Measurements from ENCODE around the gene ZFP1. TPM values are rescaled to one million over a fixed set of nuclear protein-coding genes. Genes with fewer than 3 reads are reported as not detected.

The ZFP1 gene
- polyA plus RNA-seq, 1 of the 3 experiments (the other 2 are of a cell fraction) = 3.0 TPM

GRCh38 chr16:75208242-75208825 is 60.0 kb downstream of the ZFP1 start:
- Histone ChIP-seq H3K27me3 (ENCODE audit: insufficient read depth) (no peaks in the 10 kb centered on the region), H2AFZ (ENCODE audit: low read depth) (no peak overlapping the region), H4K20me1 (ENCODE audit: insufficient read depth) (no peaks in the 10 kb centered on the region), H3K9ac (no peak overlapping the region), H3K4me2 (no peak overlapping the region), H3F3A (replicated peaks; ENCODE audit: insufficient read depth) (no peaks in the 10 kb centered on the region), H3K4me1 (ENCODE audit: control insufficient read depth in 1 of 2, insufficient read depth in 2 of 2, low read depth in 1 of 2, low read length in 1 of 2) (no peaks in the 10 kb centered on the region), H3K9me2 (no peaks in the 10 kb centered on the region), H3K27ac (ENCODE audit: low read depth in 2 of 2, low read length in 1 of 2) (no peak overlapping the region), H3K79me2 (ENCODE audit: insufficient read depth) (no peaks in the 10 kb centered on the region), H3K9me3 (no peaks in the 10 kb centered on the region), H3K36me3 (replicated peaks in 1 of 2; ENCODE audit: control insufficient read depth in 1 of 2, insufficient read depth in 2 of 2, low read length in 1 of 2) (no peaks in the 10 kb centered on the region), H3K4me3 (ENCODE audit: low read depth in 2 of 2, low read length in 1 of 2) (no peak overlapping the region)
- ChIA-PET CTCF (interaction anchor here (1.1 to 1.7 kb wide), 3 partner anchors 9 to 177 kb away, joined by 3 to 11 read pairs (median 4); no protein-coding TSS in a partner anchor), POLR2A (no interaction called here)
- WGBS (ENCODE audit: low lambda C conversion rate) = 81% methylated on average over 11 of the region's 13 CpGs
- DNase-seq = no peak
- TF ChIP-seq EZH2phosphoT487 (IDR thresholded peaks at IDR 0.05; ENCODE audit: borderline replicate concordance, low read depth) (no peak), MXI1 (IDR thresholded peaks at IDR 0.05; ENCODE audit: low read depth, low read length) (no peak), PBX3 (IDR thresholded peaks at IDR 0.05) (no peak), RAD21 (IDR thresholded peaks at IDR 0.05; ENCODE audit: low read length) (no peak), TCF12 (IDR thresholded peaks at IDR 0.05) (no peak), RCOR1 (IDR thresholded peaks at IDR 0.05; ENCODE audit: low read length) (no peak), FOSL2 (IDR thresholded peaks at IDR 0.05; ENCODE audit: borderline replicate concordance, low read depth) (no peak), TAF1 (IDR thresholded peaks at IDR 0.05; ENCODE audit: borderline replicate concordance, low read depth, low read length) (no peak)

GRCh38 chr16:75208861-75209505 is 60.7 kb downstream of the ZFP1 start:
- Histone ChIP-seq H3K9ac (no peak overlapping the region), H3K4me3 (ENCODE audit: low read depth in 2 of 2, low read length in 1 of 2) (no peak overlapping the region), H3K27ac (ENCODE audit: low read depth in 2 of 2, low read length in 1 of 2) (no peak overlapping the region), H3K27me3 (ENCODE audit: insufficient read depth) (no peaks in the 10 kb centered on the region), H3K79me2 (ENCODE audit: insufficient read depth) (no peaks in the 10 kb centered on the region), H3K36me3 (replicated peaks in 1 of 2; ENCODE audit: control insufficient read depth in 1 of 2, insufficient read depth in 2 of 2, low read length in 1 of 2) (no peaks in the 10 kb centered on the region), H4K20me1 (ENCODE audit: insufficient read depth) (no peaks in the 10 kb centered on the region), H2AFZ (ENCODE audit: low read depth) (no peak overlapping the region), H3K9me2 (no peaks in the 10 kb centered on the region), H3K4me1 (ENCODE audit: control insufficient read depth in 1 of 2, insufficient read depth in 2 of 2, low read depth in 1 of 2, low read length in 1 of 2) (no peaks in the 10 kb centered on the region), H3K9me3 (no peaks in the 10 kb centered on the region), H3F3A (replicated peaks; ENCODE audit: insufficient read depth) (no peaks in the 10 kb centered on the region), H3K4me2 (no peak overlapping the region)
- POLR2A ChIA-PET = no interaction called here
- CTCF ChIA-PET = interaction anchor here (0.9 to 1.7 kb wide), 6 partner anchors 10 to 309 kb away, joined by 3 to 11 read pairs (median 3); no protein-coding TSS in a partner anchor
- WGBS (ENCODE audit: low lambda C conversion rate) = 88% methylated on average over 24 of the region's 27 CpGs
- DNase-seq = no peak
- no peak for TF ChIP-seq MAX (IDR thresholded peaks at IDR 0.05; ENCODE audit: low read depth)
- no peak for TF ChIP-seq MEF2A (IDR thresholded peaks at IDR 0.05; ENCODE audit: borderline replicate concordance, low read depth)
- TF ChIP-seq EP300 (IDR thresholded peaks at IDR 0.05; ENCODE audit: borderline replicate concordance in 1 of 2, low read depth in 1 of 2, low read length in 1 of 2) = no peak
- TF ChIP-seq RAD21 (IDR thresholded peaks at IDR 0.05; ENCODE audit: low read length) = no peak
- TF ChIP-seq ZBTB33 (IDR thresholded peaks at IDR 0.05; ENCODE audit: borderline replicate concordance, low read depth) = no peak
- no peak for TF ChIP-seq TAF1 (IDR thresholded peaks at IDR 0.05; ENCODE audit: borderline replicate concordance, low read depth, low read length)
- no peak for TF ChIP-seq POLR2AphosphoS5 (IDR thresholded peaks at IDR 0.05; ENCODE audit: low read depth, low read length)
- no peak for TF ChIP-seq MXI1 (IDR thresholded peaks at IDR 0.05; ENCODE audit: low read depth, low read length)
- no peak for TF ChIP-seq SMC3 (IDR thresholded peaks at IDR 0.05; ENCODE audit: low read depth, low read length)
- no peak for TF ChIP-seq IRF3 (IDR thresholded peaks at IDR 0.05; ENCODE audit: low read depth, low read length)
- no peak for TF ChIP-seq NFIC (IDR thresholded peaks at IDR 0.05; ENCODE audit: borderline replicate concordance)
- TF ChIP-seq RCOR1 (IDR thresholded peaks at IDR 0.05; ENCODE audit: low read length) = no peak
- TF ChIP-seq EZH2phosphoT487 (IDR thresholded peaks at IDR 0.05; ENCODE audit: borderline replicate concordance, low read depth) = no peak
- TF ChIP-seq CHD2 (IDR thresholded peaks at IDR 0.05; ENCODE audit: low read length, partially characterized antibody) = no peak
- TF ChIP-seq CTCF (IDR thresholded peaks at IDR 0.05) = no peak
- TF ChIP-seq RFX5 (IDR thresholded peaks at IDR 0.05; ENCODE audit: low read length) = no peak

Data from SK-N-SH (cell line).